Naive thymus-derived CD4-positive, alpha-beta T cell (primary cell): Measurements from ENCODE around the gene STAT3. TPM values are rescaled to one million over a fixed set of nuclear protein-coding genes. Genes with fewer than 3 reads are reported as not detected.
A peak's percentile ranks its signal among the peaks of the same experiment; 100 is the strongest.

Experiments used
- ATAC-seq: fragments of 150-1000 bp; cut with Tn5 transposase; 2 replicates; pipeline ENCODE4 v1.10.0; 2021; ENCODE audit warnings: mild to moderate bottlenecking, moderate library complexity
- CTCF ChIA-PET: fragments of 350-600 bp; sonication (Branson Sonifier 250); formaldehyde crosslinking; loops from one replicate; lab custom pipeline; 2021; ENCODE audit warnings: antibody characterized with exemption; lab: Charles Lee
- POLR2A ChIA-PET: fragments of 350-600 bp; sonication (Branson Sonifier 250); formaldehyde crosslinking; loops from one replicate; lab custom pipeline; 2021; ENCODE audit warnings: antibody characterized with exemption, inconsistent platforms; lab: Charles Lee
- DNase-seq, 9 donors: peaks; one replicate each; pipeline versions ENCODE4 v3.0.0 to v3.0.0-alpha.2; 2020 to 2022; ENCODE audit warnings: mixed read lengths in 1 of 9
- H3K27ac ChIP-seq: one replicate; pipeline ENCODE4 v1.7.0; 2013; ENCODE audit warnings: mild to moderate bottlenecking, low read depth, low read length, moderate library complexity
- H3K27me3 ChIP-seq, 2 donors: one replicate each; pipeline ENCODE4 v1.7.0; 2013; ENCODE audit warnings: low read length in 2 of 2, mild to moderate bottlenecking in 2 of 2, moderate library complexity in 2 of 2; ENCODE audit not compliant: control insufficient read depth in 2 of 2, insufficient read depth in 2 of 2
- H3K36me3 ChIP-seq, 3 experiments: 1 replicate in 2 of 3; 2 replicates in 1 of 3; pipeline ENCODE4 v1.7.0; 2013; ENCODE audit warnings: low read length in 3 of 3, mild to moderate bottlenecking in 3 of 3, moderate library complexity in 1 of 3; ENCODE audit not compliant: insufficient read depth in 3 of 3, control insufficient read depth in 2 of 3
- H3K4me1 ChIP-seq, 2 donors: one replicate each; pipeline ENCODE4 v1.7.0; 2013; ENCODE audit warnings: low read length in 2 of 2, mild to moderate bottlenecking in 2 of 2, moderate library complexity in 1 of 2; ENCODE audit not compliant: control insufficient read depth in 2 of 2, insufficient read depth in 2 of 2
- H3K4me3 ChIP-seq: 2 replicates; pipeline ENCODE4 v1.7.0; 2013; ENCODE audit warnings: mild to moderate bottlenecking, low read length
- H3K9me3 ChIP-seq, 3 experiments: 1 replicate in 2 of 3; 2 replicates in 1 of 3; pipeline ENCODE4 v1.7.0; 2013; ENCODE audit warnings: low read length in 3 of 3; ENCODE audit not compliant: control insufficient read depth in 2 of 3
- H3K27ac Mint-ChIP-seq, 9 donors: one replicate each; pipeline ENCODE4 v1.8.0; 2020 to 2022; ENCODE audit warnings: mixed read lengths in 9 of 9, mild to moderate bottlenecking in 8 of 9, moderate library complexity in 5 of 9, inconsistent platforms in 2 of 9
- H3K27me3 Mint-ChIP-seq, 5 donors: one replicate each; pipeline ENCODE4 v1.8.0; 2021 to 2022; ENCODE audit warnings: mixed read lengths in 5 of 5, mild to moderate bottlenecking in 1 of 5
- H3K36me3 Mint-ChIP-seq, 5 donors: one replicate each; pipeline ENCODE4 v1.8.0; 2020 to 2022; ENCODE audit warnings: mixed read lengths in 5 of 5, mild to moderate bottlenecking in 3 of 5, inconsistent platforms in 1 of 5
- H3K4me1 Mint-ChIP-seq, 7 donors: one replicate each; pipeline ENCODE4 v1.8.0; 2020 to 2022; ENCODE audit warnings: mixed read lengths in 7 of 7, mild to moderate bottlenecking in 3 of 7, inconsistent platforms in 1 of 7
- H3K4me3 Mint-ChIP-seq, 10 donors: one replicate each; pipeline ENCODE4 v1.8.0; 2020 to 2022; ENCODE audit warnings: mild to moderate bottlenecking in 10 of 10, mixed read lengths in 10 of 10, moderate library complexity in 6 of 10, inconsistent platforms in 2 of 10
- H3K9me3 Mint-ChIP-seq, 11 donors: one replicate each; pipeline ENCODE4 v1.8.0; 2020 to 2022; ENCODE audit warnings: mixed read lengths in 11 of 11, mild to moderate bottlenecking in 4 of 11, inconsistent platforms in 1 of 11, moderate library complexity in 1 of 11
- intact Hi-C, 2 donors: fragments of 100-400 bp; cut with micrococcal nuclease; formaldehyde crosslinking; loops; one replicate each; pipeline ENCODE4 v1.15.1; 2023
- polyA plus RNA-seq, 2 donors: library from polyadenylated mRNA; unstranded; fragments of 300-500 nt; fragmentation: Illumina TruSeq; gene quantifications; one replicate each; pipeline ENCODE4 v1.2.3, GENCODE V29; 2021
- total RNA-seq, 6 experiments: library from RNA in 5 of 6; stranded (reverse) in 5 of 6; gene quantifications; 1 replicate in 5 of 6; 2 replicates in 1 of 6; pipeline ENCODE4 v1.2.3 and lab custom pipeline; 2021 to 2026

Gene STAT3
- total and polyA plus RNA-seq, 7 experiments from 2014 or later: 133 to 275 (median 189) TPM

GRCh38 chr17:42359133-42359532 is 29.1 kb downstream of the STAT3 start:
- Histone ChIP-seq H3K4me3 (no peak overlapping the region), H3K9me3 (no peaks in the 10 kb centered on the region), H3K36me3 (no peaks in the 10 kb centered on the region), H3K27me3 (no peaks in the 10 kb centered on the region), H3K4me1 (peaks cover 26% of the 10 kb centered on the region in 2 donors), H3K27ac (no peak overlapping the region)
- ChIA-PET CTCF (no interaction called here), POLR2A (interaction anchor here (1.0 to 1.3 kb wide), 2 partner anchors 18 to 29 kb away, joined by 3 to 4 read pairs; partner anchors contain the start of gene STAT3)
- ATAC-seq: no peak
- intact Hi-C loops: no loop called here
- Mint-ChIP-seq H3K27me3 (no peaks in the 10 kb centered on the region), H3K4me3 (peak overlapping the region in 4 of 10 donors; percentile 11 to 43 (median 26)), H3K4me1 (peaks cover 35 to 74% (median 67%) of the 10 kb centered on the region in 7 donors), H3K36me3 (peaks cover 6 to 34% (median 29%) of the 10 kb centered on the region in 5 donors), H3K27ac (peak overlapping the region in 6 of 9 donors; percentile 1 to 59 (median 22)), H3K9me3 (peaks cover 0 to 3% (median 0%) of the 10 kb centered on the region in 11 donors)
- no peak for DNase-seq

DNA sequence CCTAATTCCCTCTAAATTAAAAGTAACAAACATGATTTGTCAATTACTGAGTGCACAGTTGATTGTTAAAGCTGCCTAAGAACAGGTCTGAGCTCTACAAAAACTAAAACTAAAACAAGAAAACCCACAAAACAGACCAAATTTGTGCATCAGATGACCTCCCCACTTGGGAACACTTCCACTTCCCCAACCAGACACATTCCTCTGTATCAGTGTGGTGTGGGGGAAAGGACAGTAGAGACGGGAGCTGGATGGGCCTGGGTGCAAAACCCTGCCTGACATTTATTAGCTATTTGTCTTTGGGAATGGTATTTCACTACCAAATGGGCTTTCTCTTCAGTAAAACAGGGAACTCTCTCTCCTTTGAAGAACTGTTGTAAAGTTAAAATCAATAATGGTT is 29.8 kb downstream of the STAT3 start:
- H3K27ac ChIP-seq: no peak overlapping the region

DNA sequence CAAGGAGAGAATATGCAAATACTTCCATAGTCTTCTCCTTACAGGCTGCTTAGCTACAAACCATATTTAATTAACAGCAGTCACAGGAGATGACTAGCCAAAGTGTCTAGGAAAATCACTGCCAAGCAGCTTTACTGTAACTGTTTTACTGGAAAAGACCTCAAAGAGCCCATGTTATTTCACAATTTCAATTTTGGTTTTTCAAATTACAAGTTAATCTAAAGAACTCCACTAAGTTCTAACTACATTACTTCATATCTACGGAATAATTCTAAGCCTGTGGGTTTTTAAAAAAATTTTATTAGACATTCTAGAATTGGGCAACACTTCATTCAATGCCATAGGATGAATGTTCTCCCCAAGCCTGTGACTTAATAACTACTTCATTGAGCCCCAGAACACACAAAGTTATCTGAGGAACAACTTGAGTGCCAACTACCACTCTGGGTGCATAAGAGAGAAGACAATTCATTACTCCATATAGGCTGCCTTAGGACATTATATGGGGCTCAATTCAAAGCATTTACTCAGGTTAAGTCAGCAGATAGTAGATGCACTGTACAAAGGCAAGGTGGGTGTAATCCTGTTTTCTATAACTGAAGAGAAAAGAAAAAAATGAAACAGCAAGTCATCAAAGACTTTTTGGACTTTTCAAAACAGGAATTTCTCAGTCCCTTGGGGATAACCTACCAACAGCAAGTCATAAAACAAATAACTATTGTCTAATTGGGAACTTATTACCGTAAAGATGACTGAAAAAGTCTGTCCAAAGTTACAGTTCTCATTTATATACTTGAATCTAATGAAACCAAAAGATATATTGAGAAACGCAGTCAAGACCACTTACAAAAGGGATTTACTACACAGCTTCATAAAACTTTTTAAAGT is 33.0 kb downstream of the STAT3 start:
- POLR2A ChIA-PET: no interaction called here

More for the DNA sequence above, 29.8 kb downstream of the STAT3 start:
- Histone ChIP-seq H3K27me3 (no peaks in the 10 kb centered on the region), H3K36me3 (no peaks in the 10 kb centered on the region), H3K4me1 (peaks cover 19 to 26% of the 10 kb centered on the region in 2 donors), H3K9me3 (no peaks in the 10 kb centered on the region), H3K4me3 (no peak overlapping the region)
- Mint-ChIP-seq H3K36me3 (peaks cover 6 to 30% (median 24%) of the 10 kb centered on the region in 5 donors), H3K27ac (peak overlapping the region in 4 of 9 donors; percentile 31 to 78 (median 42)), H3K27me3 (no peaks in the 10 kb centered on the region), H3K4me3 (peak overlapping the region in 2 of 10 donors; percentile 4 to 11), H3K4me1 (peaks cover 31 to 73% (median 66%) of the 10 kb centered on the region in 7 donors), H3K9me3 (peaks cover 0 to 3% (median 0%) of the 10 kb centered on the region in 11 donors)
- intact Hi-C loops: no loop called here
- CTCF ChIA-PET: interaction anchor here (0.8 to 1.2 kb wide), 2 partner anchors 30 to 37 kb away, joined by 3 read pairs; partner anchors contain the start of gene STAT3
- POLR2A ChIA-PET: interaction anchor here (0.6 to 1.3 kb wide), 4 partner anchors 17 to 239 kb away, joined by 3 to 6 read pairs (median 4); no protein-coding TSS in a partner anchor
- no peak for DNase-seq
- ATAC-seq: no peak

GRCh38 chr17:42348104-42348503 is 40.1 kb downstream of the STAT3 start:
- H3K9me3 Mint-ChIP-seq: no peaks in the 10 kb centered on the region
- no peaks in the 10 kb centered on the region for H3K27me3 Mint-ChIP-seq
- peaks cover 22 to 56% (median 41%) of the 10 kb centered on the region in 7 donors for H3K4me1 Mint-ChIP-seq
- H3K9me3 ChIP-seq: no peaks in the 10 kb centered on the region
- no peak for DNase-seq
- H3K4me3 ChIP-seq: no peak overlapping the region
- CTCF ChIA-PET: no interaction called here
- no peak for ATAC-seq
- H3K4me3 Mint-ChIP-seq: no peak overlapping the region
- peaks cover 9 to 33% (median 22%) of the 10 kb centered on the region in 5 donors for H3K36me3 Mint-ChIP-seq
- H3K27ac ChIP-seq: peak overlapping the region; percentile 1
- intact Hi-C loops: no loop called here
- peaks cover 0 to 44% (median 0%) of the 10 kb centered on the region in 3 experiments for H3K36me3 ChIP-seq
- POLR2A ChIA-PET: interaction anchor here (0.5 to 0.8 kb wide), 2 partner anchors 27 to 38 kb away, joined by 3 read pairs; no protein-coding TSS in a partner anchor
- H3K27me3 ChIP-seq: no peaks in the 10 kb centered on the region
- H3K27ac Mint-ChIP-seq: peak overlapping the region in 5 of 9 donors; percentile 2 to 71 (median 41)
- H3K4me1 ChIP-seq: peaks cover 0 to 4% of the 10 kb centered on the region in 2 donors

More for the DNA sequence above, 33.0 kb downstream of the STAT3 start:
- no peak overlapping the region for H3K27ac ChIP-seq
- no peaks in the 10 kb centered on the region for H3K36me3 ChIP-seq
- peaks cover 6 to 17% (median 6%) of the 10 kb centered on the region in 5 donors for H3K36me3 Mint-ChIP-seq
- peak overlapping the region in 2 of 10 donors; percentile 8 to 10 for H3K4me3 Mint-ChIP-seq
- intact Hi-C loops: no loop called here
- no peaks in the 10 kb centered on the region for H3K9me3 ChIP-seq
- DNase-seq (no peak), ATAC-seq (no peak)
- peaks cover 0 to 3% (median 0%) of the 10 kb centered on the region in 11 donors for H3K9me3 Mint-ChIP-seq
- H3K4me1 ChIP-seq: peaks cover 4% of the 10 kb centered on the region in 2 donors
- H3K27ac Mint-ChIP-seq: peak overlapping the region in 5 of 9 donors; percentile 2 to 79 (median 59)
- H3K27me3 Mint-ChIP-seq: no peaks in the 10 kb centered on the region
- CTCF ChIA-PET: no interaction called here
- peaks cover 25 to 61% (median 55%) of the 10 kb centered on the region in 7 donors for H3K4me1 Mint-ChIP-seq
- no peaks in the 10 kb centered on the region for H3K27me3 ChIP-seq
- H3K4me3 ChIP-seq: no peak overlapping the region

- POLR2A ChIA-PET: interaction anchor here (0.5 kb wide), 1 partner anchor 38 kb away, joined by 3 read pairs; no protein-coding TSS in a partner anchor
- peaks cover 24 to 60% (median 42%) of the 10 kb centered on the region in 7 donors for H3K4me1 Mint-ChIP-seq
Measured at GRCh38 chr17:42347606-42348005, 40.6 kb downstream of the STAT3 start.

DNA sequence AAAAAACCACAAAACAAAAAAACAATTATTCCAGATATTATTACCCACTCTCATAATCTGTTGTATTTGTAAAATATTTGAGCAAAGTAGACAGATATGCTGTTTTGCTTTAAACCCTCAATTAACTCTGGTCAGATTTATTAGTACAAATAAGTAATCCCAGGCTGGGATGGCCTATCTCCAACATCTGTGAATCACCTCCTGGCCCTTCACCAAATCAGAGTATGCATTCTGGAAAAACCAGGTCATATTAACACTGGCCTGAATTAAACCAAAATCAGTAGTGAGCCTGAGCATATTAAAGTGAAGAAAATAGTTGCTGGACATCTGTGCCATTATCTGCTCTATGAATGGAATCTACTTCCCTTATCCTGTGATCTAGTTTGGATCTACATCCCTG is 41.0 kb downstream of the STAT3 start:
- ChIA-PET CTCF (no interaction called here), POLR2A (no interaction called here)
- no peaks in the 10 kb centered on the region for H3K27me3 ChIP-seq
- no peak overlapping the region for H3K4me3 ChIP-seq
- ATAC-seq (no peak), DNase-seq (no peak)
- H3K27ac ChIP-seq: no peak overlapping the region
- Mint-ChIP-seq H3K4me1 (peaks cover 24 to 61% (median 41%) of the 10 kb centered on the region in 7 donors), H3K4me3 (no peak overlapping the region), H3K27me3 (no peaks in the 10 kb centered on the region), H3K36me3 (peaks cover 9 to 39% (median 22%) of the 10 kb centered on the region in 5 donors), H3K9me3 (no peaks in the 10 kb centered on the region), H3K27ac (peak overlapping the region in 8 of 9 donors; percentile 2 to 73 (median 52))
- H3K4me1 ChIP-seq: peaks cover 0 to 11% of the 10 kb centered on the region in 2 donors
- intact Hi-C loops: no loop called here
- peaks cover 0 to 53% (median 0%) of the 10 kb centered on the region in 3 experiments for H3K36me3 ChIP-seq
- H3K9me3 ChIP-seq: no peaks in the 10 kb centered on the region

More at GRCh38 chr17:42347606-42348005, 40.6 kb downstream of the STAT3 start:
- intact Hi-C loops: no loop called here
- Histone ChIP-seq H3K4me1 (peaks cover 0 to 7% of the 10 kb centered on the region in 2 donors), H3K27ac (no peak overlapping the region), H3K27me3 (no peaks in the 10 kb centered on the region), H3K36me3 (peaks cover 0 to 49% (median 0%) of the 10 kb centered on the region in 3 experiments), H3K9me3 (no peaks in the 10 kb centered on the region), H3K4me3 (no peak overlapping the region)
- Mint-ChIP-seq H3K27ac (peak overlapping the region in 8 of 9 donors; percentile 2 to 73 (median 52)), H3K36me3 (peaks cover 9 to 36% (median 22%) of the 10 kb centered on the region in 5 donors), H3K4me3 (no peak overlapping the region), H3K27me3 (no peaks in the 10 kb centered on the region), H3K9me3 (no peaks in the 10 kb centered on the region)
- ATAC-seq (no peak), DNase-seq (no peak)
- CTCF ChIA-PET: no interaction called here
